ENCODE results near the gene DPH6.

Gene DPH6

GRCh38 chr15:35486296-35486695 lies 59.7 kb downstream of the DPH6 start:
- no peak for TF ChIP-seq ZFX (IDR thresholded peaks at IDR 0.05)
- no peak overlapping the region for H3K27ac ChIP-seq

- TF ChIP-seq CTCF (conservative IDR thresholded peaks at IDR 0.05) (no peak), ZFX (IDR thresholded peaks at IDR 0.05) (no peak)
- H3K27ac ChIP-seq = no peak overlapping the region
These were observed 60.6 kb downstream of the DPH6 start for GRCh38 chr15:35485411-35485810.

GRCh38 chr15:35484231-35484945 lies 61.6 kb downstream of the DPH6 start:
- TF ChIP-seq ZFX (IDR thresholded peaks at IDR 0.05) (no peak), CTCF (conservative IDR thresholded peaks at IDR 0.05) (no peak)
- no peak overlapping the region for H3K27ac ChIP-seq

GRCh38 chr15:35481992-35482391 lies 64.0 kb downstream of the DPH6 start:
- H3K27ac ChIP-seq = no peak overlapping the region
- TF ChIP-seq CTCF (conservative IDR thresholded peaks at IDR 0.05) = no peak
- TF ChIP-seq ZFX (IDR thresholded peaks at IDR 0.05) = no peak

- no peak overlapping the region for H3K27ac ChIP-seq
- TF ChIP-seq ZFX (IDR thresholded peaks at IDR 0.05) (no peak), CTCF (conservative IDR thresholded peaks at IDR 0.05) (no peak)
These were observed 64.9 kb downstream of the DPH6 start for GRCh38 chr15:35481064-35481463.

GRCh38 chr15:35479423-35479822 lies 66.5 kb downstream of the DPH6 start:
- TF ChIP-seq CTCF (conservative IDR thresholded peaks at IDR 0.05) (no peak), ZFX (IDR thresholded peaks at IDR 0.05) (no peak)
- H3K27ac ChIP-seq = no peak overlapping the region

- TF ChIP-seq ZFX (IDR thresholded peaks at IDR 0.05) (no peak), CTCF (conservative IDR thresholded peaks at IDR 0.05) (no peak)
- no peak overlapping the region for H3K27ac ChIP-seq
These were observed 68.4 kb downstream of the DPH6 start for GRCh38 chr15:35477312-35478262.
